Posterior vena cava (tissue), 2 donors: Measurements from ENCODE around the gene SAT2. TPM values are rescaled to one million over a fixed set of nuclear protein-coding genes. Genes with fewer than 3 reads are reported as not detected.

Experiments used
- DNase-seq: peaks from one replicate; pipeline ENCODE4 v3.0.0-alpha.2; 2020; ENCODE audit warnings: low spot score
- intact Hi-C, 2 donors: fragments of 100-400 bp; cut with DNase I; formaldehyde crosslinking; loops; one replicate each; pipeline versions ENCODE4 v1.14.1 to v1.14.2; 2022 to 2023
- total RNA-seq, 2 donors: library from RNA; stranded (reverse); fragmentation: NEBNext Ultra II Directional; extraction: Animal tissue kit (Norgen Biotek cat#: 25700); gene quantifications; one replicate each; pipeline ENCODE4 v1.2.1, GENCODE V29; 2021
- donor health status: DM: yes; HTN: yes; CAD: no.
- donor health status: DM: yes; HTN: yes; CAD: no.

Gene SAT2
- total RNA-seq, 2 donors from 2014 or later, result 40.7 to 63.3 TPM

DNA sequence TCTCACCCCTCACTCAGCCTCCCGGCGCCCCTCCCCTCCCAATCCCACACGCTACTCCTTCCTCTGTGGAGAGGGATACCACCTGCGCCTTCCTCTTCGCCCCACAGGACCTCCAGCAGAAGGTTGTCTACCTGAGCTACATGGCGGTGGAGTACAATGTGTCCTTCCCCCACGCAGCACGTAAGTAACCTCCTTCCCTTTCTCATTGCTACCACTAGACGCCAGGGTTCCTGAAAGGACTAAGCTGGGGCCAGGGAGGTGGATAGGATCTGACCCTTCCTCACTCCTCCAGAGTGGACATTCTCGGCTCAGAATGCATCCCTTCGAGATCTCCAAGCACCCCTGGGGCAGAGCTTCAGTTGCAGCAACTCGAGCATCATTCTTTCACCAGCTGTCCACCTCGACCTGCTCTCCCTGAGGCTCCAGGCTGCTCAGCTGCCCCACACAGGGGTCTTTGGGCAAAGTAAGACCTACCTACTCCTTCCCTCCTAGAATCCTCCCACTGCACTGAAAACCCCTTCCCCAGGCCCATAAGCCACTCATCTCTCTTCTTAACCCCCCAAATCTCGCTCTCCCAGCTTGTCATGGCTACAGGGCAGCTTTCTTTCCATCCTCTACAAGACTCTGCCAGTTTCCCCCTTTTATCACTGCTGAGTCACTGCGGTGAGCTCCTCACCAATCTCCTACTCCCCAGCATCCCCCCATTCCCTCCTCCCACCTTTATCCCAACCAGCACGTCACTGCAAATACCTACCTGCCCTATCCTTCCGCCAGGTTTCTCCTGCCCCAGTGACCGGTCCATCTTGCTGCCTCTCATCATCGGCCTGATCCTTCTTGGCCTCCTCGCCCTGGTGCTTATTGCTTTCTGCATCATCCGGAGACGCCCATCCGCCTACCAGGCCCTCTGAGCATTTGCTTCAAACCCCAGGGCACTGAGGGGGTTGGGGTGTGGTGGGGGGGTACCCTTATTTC, 46.7 kb downstream of the SAT2 start:
- intact Hi-C loops, result no loop called here
- no peak for DNase-seq

DNA sequence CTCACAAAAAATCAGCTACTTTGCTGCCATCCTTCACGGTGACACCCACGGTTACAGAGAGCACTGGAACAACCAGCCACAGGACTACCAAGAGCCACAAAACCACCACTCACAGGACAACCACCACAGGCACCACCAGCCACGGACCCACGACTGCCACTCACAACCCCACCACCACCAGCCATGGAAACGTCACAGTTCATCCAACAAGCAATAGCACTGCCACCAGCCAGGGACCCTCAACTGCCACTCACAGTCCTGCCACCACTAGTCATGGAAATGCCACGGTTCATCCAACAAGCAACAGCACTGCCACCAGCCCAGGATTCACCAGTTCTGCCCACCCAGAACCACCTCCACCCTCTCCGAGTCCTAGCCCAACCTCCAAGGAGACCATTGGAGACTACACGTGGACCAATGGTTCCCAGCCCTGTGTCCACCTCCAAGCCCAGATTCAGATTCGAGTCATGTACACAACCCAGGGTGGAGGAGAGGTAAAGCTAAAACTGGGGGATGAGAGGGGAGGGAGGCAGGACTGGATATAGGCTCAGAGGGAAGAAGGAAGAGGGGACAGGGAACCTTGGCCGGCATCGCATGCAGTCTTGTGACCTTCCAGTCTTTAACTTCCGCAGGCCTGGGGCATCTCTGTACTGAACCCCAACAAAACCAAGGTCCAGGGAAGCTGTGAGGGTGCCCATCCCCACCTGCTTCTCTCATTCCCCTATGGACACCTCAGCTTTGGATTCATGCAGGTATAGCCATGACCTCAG, 47.6 kb downstream of the SAT2 start:
- intact Hi-C loops, result loop anchor here in 1 of 2 donors (10.0 kb wide), 1 partner anchor 1365 kb away; no protein-coding TSS in a partner anchor
- DNase-seq, result no peak

DNA sequence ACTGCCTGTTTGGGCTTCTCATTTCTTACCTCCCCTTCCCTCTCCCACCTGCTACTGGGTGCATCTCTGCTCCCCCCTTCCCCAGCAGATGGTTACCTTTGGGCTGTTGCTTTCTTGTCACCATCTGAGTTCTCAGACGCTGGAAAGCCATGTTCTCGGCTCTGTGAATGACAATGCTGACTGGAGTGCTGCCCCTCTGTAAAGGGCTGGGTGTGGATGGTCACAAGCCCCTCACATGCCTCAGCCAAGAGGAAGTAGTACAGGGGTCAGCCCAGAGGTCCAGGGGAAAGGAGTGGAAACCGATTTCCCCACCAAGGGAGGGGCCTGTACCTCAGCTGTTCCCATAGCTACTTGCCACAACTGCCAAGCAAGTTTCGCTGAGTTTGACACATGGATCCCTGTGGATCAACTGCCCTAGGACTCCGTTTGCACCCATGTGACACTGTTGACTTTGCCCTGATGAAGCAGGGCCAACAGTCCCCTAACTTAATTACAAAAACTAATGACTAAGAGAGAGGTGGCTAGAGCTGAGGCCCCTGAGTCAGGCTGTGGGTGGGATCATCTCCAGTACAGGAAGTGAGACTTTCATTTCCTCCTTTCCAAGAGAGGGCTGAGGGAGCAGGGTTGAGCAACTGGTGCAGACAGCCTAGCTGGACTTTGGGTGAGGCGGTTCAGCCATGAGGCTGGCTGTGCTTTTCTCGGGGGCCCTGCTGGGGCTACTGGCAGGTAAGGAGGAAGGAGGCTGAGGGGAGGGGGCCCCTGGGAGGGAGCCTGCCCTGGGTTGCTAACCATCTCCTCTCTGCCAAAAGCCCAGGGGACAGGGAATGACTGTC, 48.4 kb downstream of the SAT2 start, which contains the start of gene CD68:
CD68 (plus strand) TSS at position 638 of the 833 bp plus-strand sequence; CDS start at position 678, 40 bp downstream.
- peak; percentile 92 for DNase-seq
- intact Hi-C loops, result loop anchor here in 1 of 2 donors (10.0 kb wide), 1 partner anchor 1366 kb away; no protein-coding TSS in a partner anchor

DNA sequence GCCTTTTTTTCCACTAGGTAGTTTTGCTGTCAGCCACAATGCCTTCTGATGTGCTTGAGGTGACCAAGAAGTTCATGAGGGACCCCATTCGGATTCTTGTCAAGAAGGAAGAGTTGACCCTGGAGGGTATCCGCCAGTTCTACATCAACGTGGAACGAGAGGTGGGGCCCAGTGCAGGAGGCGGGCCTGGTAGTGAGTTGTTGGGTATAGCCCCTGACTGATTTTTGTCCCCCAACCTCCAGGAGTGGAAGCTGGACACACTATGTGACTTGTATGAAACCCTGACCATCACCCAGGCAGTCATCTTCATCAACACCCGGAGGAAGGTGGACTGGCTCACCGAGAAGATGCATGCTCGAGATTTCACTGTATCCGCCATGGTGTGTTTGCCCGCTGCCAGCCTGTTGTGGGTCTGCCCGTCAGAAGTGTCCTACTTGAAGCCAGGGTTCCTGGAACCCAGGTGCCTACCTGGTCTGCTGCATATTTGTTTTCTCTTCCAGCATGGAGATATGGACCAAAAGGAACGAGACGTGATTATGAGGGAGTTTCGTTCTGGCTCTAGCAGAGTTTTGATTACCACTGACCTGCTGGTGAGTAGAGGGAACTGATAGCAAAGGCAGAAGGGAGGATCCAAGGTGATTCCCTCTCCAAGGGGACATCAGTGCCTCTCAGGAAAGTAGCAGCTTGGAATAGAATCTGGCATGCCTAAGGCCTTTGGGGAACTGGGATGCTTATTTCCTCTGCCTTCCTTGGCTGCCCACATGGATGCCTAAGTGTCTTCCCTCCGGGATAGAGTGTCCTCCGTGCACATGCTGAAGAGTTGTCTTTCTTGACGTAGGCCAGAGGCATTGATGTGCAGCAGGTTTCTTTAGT, 50.1 kb downstream of the SAT2 start:
- intact Hi-C loops, result loop anchor here in 1 of 2 donors (10.0 kb wide), 1 partner anchor 1367 kb away; no protein-coding TSS in a partner anchor
- no peak for DNase-seq

DNA sequence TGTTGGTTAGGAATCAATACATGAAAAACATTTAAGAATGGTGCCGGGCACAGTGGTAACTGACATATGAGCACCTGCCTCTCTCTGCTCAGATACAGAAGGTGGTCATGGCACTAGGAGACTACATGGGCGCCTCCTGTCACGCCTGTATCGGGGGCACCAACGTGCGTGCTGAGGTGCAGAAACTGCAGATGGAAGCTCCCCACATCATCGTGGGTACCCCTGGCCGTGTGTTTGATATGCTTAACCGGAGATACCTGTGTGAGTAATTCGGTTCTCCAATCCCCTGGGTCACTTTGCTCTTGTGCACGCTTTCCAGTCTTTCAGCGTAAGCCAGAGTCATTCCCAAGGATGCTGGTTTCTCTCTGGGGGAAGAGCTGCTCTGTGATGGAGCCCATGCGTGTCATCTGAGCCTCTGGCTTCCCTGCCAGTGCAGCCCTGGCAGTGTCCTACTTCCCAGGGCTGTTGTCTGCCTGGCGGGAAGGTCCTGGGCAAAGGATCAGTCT, 51.1 kb downstream of the SAT2 start:
- DNase-seq, result no peak
- intact Hi-C loops, result loop anchor here in 1 of 2 donors (10.0 kb wide), 1 partner anchor 1368 kb away; no protein-coding TSS in a partner anchor

Other genes with a start within 250 kb of the SAT2 start
- gene TNK1, start 246.7 kb downstream of the SAT2 start, total RNA-seq, result 1 to 10 TPM; 1.6 to 1.8 TPM
- 10 to 100 TPM; 31.8 to 37.6 TPM for gene PLSCR3, start 233.3 kb downstream of the SAT2 start, total RNA-seq
- gene TMEM256, start 223.7 kb downstream of the SAT2 start, total RNA-seq, result 10 to 100 TPM; 39.3 to 65.5 TPM
- gene NLGN2, start 220.0 kb downstream of the SAT2 start, total RNA-seq, result 10 to 100 TPM; 31.6 to 34.2 TPM
- not detected for gene SPEM1, start 207.5 kb downstream of the SAT2 start, total RNA-seq
- not detected for gene SPEM2, start 202.2 kb downstream of the SAT2 start, total RNA-seq
- not detected for gene SPEM3, start 199.0 kb downstream of the SAT2 start, total RNA-seq
- 1 to 10 TPM; 1.8 to 3.0 TPM for gene TMEM102, start 192.4 kb downstream of the SAT2 start, total RNA-seq
- 1 to 10 TPM; 2.7 to 3.8 TPM for gene FGF11, start 188.3 kb downstream of the SAT2 start, total RNA-seq
- gene CHRNB1, start 182.8 kb downstream of the SAT2 start, total RNA-seq, result 10 to 100 TPM in 1 of 2 donors, 1 to 10 TPM in 1; 7.8 to 10.5 TPM
- gene ZBTB4, start 148.2 kb downstream of the SAT2 start, total RNA-seq, result 10 to 100 TPM; 67.3 to 67.9 TPM
- not detected for gene SLC35G6, start 146.4 kb downstream of the SAT2 start, total RNA-seq
- 10 to 100 TPM; 65.5 to 70.0 TPM for gene POLR2A, start 143.5 kb downstream of the SAT2 start, total RNA-seq
- 10 to 100 TPM; 52.0 to 65.1 TPM for gene TNFSF12, start 78.8 kb downstream of the SAT2 start, total RNA-seq
- gene TNFSF13, start 69.1 kb downstream of the SAT2 start, total RNA-seq, result 10 to 100 TPM; 15.5 to 33.3 TPM
- gene SENP3, start 65.9 kb downstream of the SAT2 start, total RNA-seq, result 10 to 100 TPM; 36.2 to 48.2 TPM
- 100 to 1,000 TPM; 111 to 158 TPM for gene CD68, start 48.2 kb downstream of the SAT2 start, total RNA-seq
- gene MPDU1, start 44.0 kb downstream of the SAT2 start, total RNA-seq, result 10 to 100 TPM; 24.7 to 31.2 TPM
- gene SOX15, start 37.7 kb downstream of the SAT2 start, total RNA-seq, result 1 to 10 TPM; 2.1 to 2.5 TPM
- 10 to 100 TPM; 25.4 to 31.6 TPM for gene FXR2, start 12.9 kb downstream of the SAT2 start, total RNA-seq
- gene SHBG, start 2.3 kb upstream of the SAT2 start, total RNA-seq, result under 1 TPM in 1 of 2 donors, not detected in 1; 0.43 TPM
- 1 to 10 TPM; 2.2 to 2.6 TPM for gene ATP1B2, start 23.1 kb upstream of the SAT2 start, total RNA-seq
- gene TP53, start 59.7 kb upstream of the SAT2 start, total RNA-seq, result 10 to 100 TPM; 30.6 to 37.3 TPM
- 1 to 10 TPM; 4.8 to 5.0 TPM for gene WRAP53, start 60.7 kb upstream of the SAT2 start, total RNA-seq
- under 1 TPM; 0.19 to 0.42 TPM for gene EFNB3, start 77.4 kb upstream of the SAT2 start, total RNA-seq
- 1 to 10 TPM in 1 of 2 donors, under 1 TPM in 1; 0.19 to 1.3 TPM for gene DNAH2, start 89.9 kb upstream of the SAT2 start, total RNA-seq
- gene KDM6B, start 206.4 kb upstream of the SAT2 start, total RNA-seq, result 10 to 100 TPM; 21.0 to 29.0 TPM
- gene TMEM88, start 227.2 kb upstream of the SAT2 start, total RNA-seq, result 10 to 100 TPM; 17.5 to 26.1 TPM
- 10 to 100 TPM; 65.2 to 79.7 TPM for gene NAA38, start 229.7 kb upstream of the SAT2 start, total RNA-seq
- gene CYB5D1, start 230.2 kb upstream of the SAT2 start, total RNA-seq, result 1 to 10 TPM; 8.9 TPM